CD14-positive monocyte (primary cell): Measurements from ENCODE around the gene SREK1IP1. TPM values are rescaled to one million over a fixed set of nuclear protein-coding genes. Genes with fewer than 3 reads are reported as not detected.

ENCODE experiments used
- DNase-seq, 3 donors: peaks; one replicate each; pipeline ENCODE4 v3.0.0-alpha.2; 2011 to 2022
- H2AFZ ChIP-seq: 2 replicates; pipeline ENCODE4 v1.6.0; 2012; ENCODE audit warnings: mild to moderate bottlenecking, low read depth, low read length, inconsistent platforms; ENCODE audit not compliant: insufficient read depth, poor library complexity, severe bottlenecking
- H3K27ac ChIP-seq, 2 donors: 1 replicate in 1 of 2; 2 replicates in 1 of 2; pipeline ENCODE4 v1.5.1; 2012 to 2013; ENCODE audit warnings: low read length in 2 of 2, control low read depth in 1 of 2, inconsistent platforms in 1 of 2, low read depth in 1 of 2, mild to moderate bottlenecking in 1 of 2
- H3K27me3 ChIP-seq, 2 donors: one replicate each; pipeline versions ENCODE4 v1.6.0 to v1.6.1; 2011 to 2013; ENCODE audit warnings: low read length in 2 of 2; ENCODE audit not compliant: control insufficient read depth in 2 of 2, insufficient read depth in 2 of 2
- H3K36me3 ChIP-seq, 2 donors: replicated peaks in 1 of 2; 1 replicate in 1 of 2; 2 replicates in 1 of 2; pipeline versions ENCODE4 v1.5.1 to v1.6.1; 2012 to 2013; ENCODE audit warnings: low read length in 2 of 2, control low read depth in 1 of 2, inconsistent platforms in 1 of 2, mild to moderate bottlenecking in 1 of 2; ENCODE audit not compliant: insufficient read depth in 2 of 2, control insufficient read depth in 1 of 2
- H3K4me1 ChIP-seq, 2 donors: 1 replicate in 1 of 2; 2 replicates in 1 of 2; pipeline versions ENCODE4 v1.5.1 to v1.6.1; 2012 to 2013; ENCODE audit warnings: low read length in 2 of 2, control low read depth in 1 of 2, inconsistent platforms in 1 of 2, mild to moderate bottlenecking in 1 of 2, moderate library complexity in 1 of 2; ENCODE audit not compliant: insufficient read depth in 2 of 2, control insufficient read depth in 1 of 2
- H3K4me2 ChIP-seq: replicated peaks from 2 replicates; pipeline ENCODE3; 2012; ENCODE audit warnings: low read length, moderate library complexity, mild to moderate bottlenecking; ENCODE audit not compliant: poor library complexity, severe bottlenecking; ENCODE audit errors: extremely low read depth
- H3K4me3 ChIP-seq, 3 experiments: fragments of 200-600 bp in 1 of 3; sonication (generic) in 1 of 3; replicated peaks in 1 of 3; 1 replicate in 2 of 3; 2 replicates in 1 of 3; pipeline ENCODE4 v1.5.1; 2011 to 2013; ENCODE audit warnings: low read length in 3 of 3, mild to moderate bottlenecking in 3 of 3, control low read depth in 2 of 3, low read depth in 2 of 3, inconsistent platforms in 1 of 3, moderate library complexity in 1 of 3
- H3K79me2 ChIP-seq: 2 replicates; pipeline ENCODE4 v1.6.0; 2012; ENCODE audit warnings: mild to moderate bottlenecking, control low read depth, inconsistent platforms, low read length, moderate library complexity; ENCODE audit not compliant: insufficient read depth
- H3K9ac ChIP-seq: 2 replicates; pipeline ENCODE4 v1.6.0; 2017; ENCODE audit warnings: low read length, mild to moderate bottlenecking; ENCODE audit not compliant: insufficient read depth, poor library complexity, severe bottlenecking
- H3K9me3 ChIP-seq, 2 donors: replicated peaks in 1 of 2; 1 replicate in 1 of 2; 2 replicates in 1 of 2; pipeline versions ENCODE4 v1.5.1 to v1.6.1; 2012 to 2013; ENCODE audit warnings: low read length in 2 of 2, control low read depth in 1 of 2; ENCODE audit not compliant: control insufficient read depth in 1 of 2, insufficient read depth in 1 of 2
- H4K20me1 ChIP-seq: 2 replicates; pipeline ENCODE4 v1.6.0; 2012; ENCODE audit warnings: mild to moderate bottlenecking, low read length, control low read depth, moderate library complexity; ENCODE audit not compliant: insufficient read depth
- H3K27ac Mint-ChIP-seq, 7 donors: one replicate each; pipeline ENCODE4 v1.8.0; 2020; ENCODE audit warnings: mild to moderate bottlenecking in 7 of 7, mixed read lengths in 7 of 7, moderate library complexity in 6 of 7, inconsistent platforms in 2 of 7
- H3K27me3 Mint-ChIP-seq, 3 donors: one replicate each; pipeline ENCODE4 v1.8.0; 2021 to 2022; ENCODE audit warnings: low read depth in 3 of 3, mild to moderate bottlenecking in 3 of 3, mixed read lengths in 3 of 3, moderate library complexity in 3 of 3, inconsistent platforms in 1 of 3
- H3K36me3 Mint-ChIP-seq, 2 donors: one replicate each; pipeline ENCODE4 v1.8.0; 2020; ENCODE audit warnings: mixed read lengths in 2 of 2, inconsistent platforms in 1 of 2, mild to moderate bottlenecking in 1 of 2
- H3K4me1 Mint-ChIP-seq: one replicate; pipeline ENCODE4 v1.8.0; 2020; ENCODE audit warnings: mild to moderate bottlenecking, mixed read lengths
- H3K4me3 Mint-ChIP-seq, 2 donors: one replicate each; pipeline ENCODE4 v1.8.0; 2020; ENCODE audit warnings: mild to moderate bottlenecking in 2 of 2, mixed read lengths in 2 of 2, moderate library complexity in 1 of 2
- H3K9me3 Mint-ChIP-seq, 7 donors: one replicate each; pipeline ENCODE4 v1.8.0; 2020 to 2022; ENCODE audit warnings: mixed read lengths in 7 of 7, mild to moderate bottlenecking in 6 of 7, moderate library complexity in 6 of 7, inconsistent platforms in 2 of 7
- WGBS: methylation state at CpG from one replicate; pipeline ENCODE4 v1.1.5; 2013; ENCODE audit warnings: missing lambda C conversion rate; ENCODE audit not compliant: insufficient coverage; 5-methylcytosine and 5-hydroxymethylcytosine counted together
- intact Hi-C, 2 donors: fragments of 100-400 bp; cut with micrococcal nuclease; formaldehyde crosslinking; loops; one replicate each; pipeline versions ENCODE4 v1.15.0 to v1.15.1; 2023
- polyA plus RNA-seq, 3 donors: library from polyadenylated mRNA; depleted of rRNA in 1 of 3; unstranded in 2 of 3; stranded (reverse) in 1 of 3; fragments of 300-500 nt in 2 of 3; fragments of >200 nt in 1 of 3; fragmentation: Illumina TruSeq in 2 of 3; gene quantifications; 1 replicate in 2 of 3; 2 replicates in 1 of 3; pipeline ENCODE4 v1.2.3, GENCODE V29; 2012 to 2021
- TF ChIP-seq, protein P1 (sequence below): fragments of 200-600 bp; IDR thresholded peaks from one replicate; pipeline ENCODE4 v1.8.0; 2022; ENCODE audit warnings: antibody characterized with exemption, mild to moderate bottlenecking

SREK1IP1 gene
- polyA plus RNA-seq, 3 donors = 6.9 to 18.3 (median 16.9) TPM

DNA sequence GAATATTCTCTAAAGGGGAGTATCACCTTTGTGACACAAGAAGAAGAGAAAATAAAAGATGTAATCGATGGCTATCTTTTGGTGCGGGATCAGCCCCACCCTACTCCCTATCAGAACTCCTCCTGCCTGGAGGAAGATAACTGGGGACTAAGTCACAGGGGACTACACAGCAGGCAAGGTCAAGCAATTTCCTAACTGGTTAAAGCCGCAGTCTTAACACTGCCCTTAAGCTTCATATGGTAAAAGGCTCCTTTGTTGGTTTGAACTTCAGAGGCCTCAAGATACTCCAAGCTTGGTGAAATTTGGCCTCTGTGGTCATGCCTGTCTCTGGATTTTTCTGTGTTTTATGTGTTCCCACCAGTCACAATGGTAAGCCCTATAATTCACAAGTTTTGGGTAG, 79.5 kb downstream of the SREK1IP1 start:
- Mint-ChIP-seq H3K36me3 (no peaks in the 10 kb centered on the region), H3K9me3 (peaks cover 0 to 11% (median 2%) of the 10 kb centered on the region in 7 donors), H3K27ac (no peak overlapping the region), H3K4me3 (no peak overlapping the region), H3K4me1 (peaks cover 6% of the 10 kb centered on the region), H3K27me3 (peaks cover 35 to 53% (median 40%) of the 10 kb centered on the region in 3 donors)
- Histone ChIP-seq H3K9me3 (peaks cover 0 to 19% of the 10 kb centered on the region in 2 donors), H3K79me2 (no peaks in the 10 kb centered on the region), H2AFZ (no peak overlapping the region), H3K36me3 (no peaks in the 10 kb centered on the region), H3K4me3 (no peak overlapping the region), H4K20me1 (no peaks in the 10 kb centered on the region), H3K4me1 (no peaks in the 10 kb centered on the region), H3K9ac (no peak overlapping the region), H3K27me3 (peaks cover 42 to 48% of the 10 kb centered on the region in 2 donors), H3K27ac (no peak overlapping the region), H3K4me2 (no peak overlapping the region)
- TF ChIP-seq, protein P1, sequence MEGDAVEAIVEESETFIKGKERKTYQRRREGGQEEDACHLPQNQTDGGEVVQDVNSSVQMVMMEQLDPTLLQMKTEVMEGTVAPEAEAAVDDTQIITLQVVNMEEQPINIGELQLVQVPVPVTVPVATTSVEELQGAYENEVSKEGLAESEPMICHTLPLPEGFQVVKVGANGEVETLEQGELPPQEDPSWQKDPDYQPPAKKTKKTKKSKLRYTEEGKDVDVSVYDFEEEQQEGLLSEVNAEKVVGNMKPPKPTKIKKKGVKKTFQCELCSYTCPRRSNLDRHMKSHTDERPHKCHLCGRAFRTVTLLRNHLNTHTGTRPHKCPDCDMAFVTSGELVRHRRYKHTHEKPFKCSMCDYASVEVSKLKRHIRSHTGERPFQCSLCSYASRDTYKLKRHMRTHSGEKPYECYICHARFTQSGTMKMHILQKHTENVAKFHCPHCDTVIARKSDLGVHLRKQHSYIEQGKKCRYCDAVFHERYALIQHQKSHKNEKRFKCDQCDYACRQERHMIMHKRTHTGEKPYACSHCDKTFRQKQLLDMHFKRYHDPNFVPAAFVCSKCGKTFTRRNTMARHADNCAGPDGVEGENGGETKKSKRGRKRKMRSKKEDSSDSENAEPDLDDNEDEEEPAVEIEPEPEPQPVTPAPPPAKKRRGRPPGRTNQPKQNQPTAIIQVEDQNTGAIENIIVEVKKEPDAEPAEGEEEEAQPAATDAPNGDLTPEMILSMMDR = no peak
- DNase-seq = no peak
- 100% methylated on average over 1 of the region's 3 CpGs for WGBS
- intact Hi-C loops = no loop called here

DNA sequence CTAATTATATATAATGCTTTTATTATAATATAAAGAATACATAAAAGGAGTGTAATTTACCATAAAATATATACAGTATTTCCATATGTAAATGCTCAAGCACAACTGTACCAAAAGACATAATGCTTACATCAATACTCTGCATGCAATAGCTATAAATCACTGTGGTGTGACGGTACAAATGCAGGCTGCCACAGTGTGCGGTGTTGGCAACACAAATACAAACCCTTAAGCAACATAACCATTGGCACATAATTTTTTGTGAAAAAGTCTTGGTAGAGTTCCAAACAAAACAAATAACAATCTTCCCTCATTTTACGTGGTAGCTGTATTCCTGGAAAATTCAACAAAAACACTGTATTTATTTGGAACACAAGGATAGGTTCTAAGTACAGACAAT, 80.1 kb downstream of the SREK1IP1 start:
- TF ChIP-seq, protein P1 = no peak
- no peak for DNase-seq
- Histone ChIP-seq H4K20me1 (no peaks in the 10 kb centered on the region), H2AFZ (no peak overlapping the region), H3K4me2 (no peak overlapping the region), H3K79me2 (no peaks in the 10 kb centered on the region), H3K9ac (no peak overlapping the region), H3K9me3 (peaks cover 0 to 19% of the 10 kb centered on the region in 2 donors), H3K36me3 (no peaks in the 10 kb centered on the region), H3K27me3 (peaks cover 42 to 43% of the 10 kb centered on the region in 2 donors), H3K27ac (no peak overlapping the region), H3K4me1 (no peaks in the 10 kb centered on the region), H3K4me3 (no peak overlapping the region)
- H3K4me3 Mint-ChIP-seq = no peak overlapping the region
- H3K36me3 Mint-ChIP-seq = no peaks in the 10 kb centered on the region
- H3K9me3 Mint-ChIP-seq = peaks cover 0 to 11% (median 2%) of the 10 kb centered on the region in 7 donors
- WGBS = no CpG with 5 or more reads among the region's 3 CpGs
- H3K27me3 Mint-ChIP-seq = peaks cover 35 to 48% (median 40%) of the 10 kb centered on the region in 3 donors
- H3K27ac Mint-ChIP-seq = no peak overlapping the region
- H3K4me1 Mint-ChIP-seq = peaks cover 6% of the 10 kb centered on the region
- intact Hi-C loops = no loop called here
